A549 (cell line): ENCODE measurements around the gene CCR5AS.

ENCODE experiments used
- ATAC-seq, 2 experiments: fragments of 200-7000 bp in 1 of 2; fragments of >200 bp in 1 of 2; cut with Nextera tagmentation in 1 of 2; cut with Tn5 transposase in 1 of 2; 3 replicates each; pipeline versions ENCODE4 v1.8.0 to v1.9.1; 2018 to 2020; ENCODE audit warnings: mild to moderate bottlenecking in 1 of 2, moderate library complexity in 1 of 2
- CTCF ChIA-PET: fragments of 300-600 bp; sonication (Branson Sonifier 250); formaldehyde crosslinking; extraction: SDS; loops from one replicate; lab custom pipeline; 2021; ENCODE audit warnings: antibody characterized with exemption, inconsistent platforms; lab: Yijun Ruan, JAX
- POLR2A ChIA-PET: fragments of 350-600 bp; formaldehyde crosslinking; extraction: SDS; loops from one replicate; lab custom pipeline; 2021; ENCODE audit warnings: antibody characterized with exemption, inconsistent platforms; lab: Yijun Ruan, JAX
- DNase-seq, 2 experiments: peaks; one replicate each; pipeline versions ENCODE4 v3.0.0 to v3.0.0-alpha.2; 2011 to 2016; ENCODE audit warnings: low read depth in 1 of 2, low spot score in 1 of 2
- FAIRE-seq: peaks from 2 replicates; lab custom pipeline; 2011; peaks lifted over from hg19 to GRCh38; lab: Jason Lieb, UNC
- H3K27ac ChIP-seq, 2 experiments: fragments of >200 bp; sonication (Bioruptor Twin); formaldehyde crosslinking; 3 replicates each; pipeline ENCODE4 v1.5.1; 2016 to 2017
- H3K4me1 ChIP-seq: fragments of >200 bp; sonication (Bioruptor Twin); formaldehyde crosslinking; 3 replicates; pipeline ENCODE4 v1.6.1; 2016
- H3K4me2 ChIP-seq: fragments of >200 bp; sonication (Bioruptor Twin); formaldehyde crosslinking; 3 replicates; pipeline ENCODE4 v1.6.1; 2016
- H3K4me3 ChIP-seq: fragments of >200 bp; sonication (Bioruptor Twin); formaldehyde crosslinking; 3 replicates; pipeline ENCODE4 v1.5.1; 2016
- H3K9me3 ChIP-seq: fragments of >200 bp; sonication (Bioruptor Twin); formaldehyde crosslinking; 3 replicates; pipeline ENCODE4 v1.6.1; 2016
- BHLHE40 ChIP-seq: IDR thresholded peaks from 2 replicates; pipeline ENCODE4 v1.6.1; 2012; ENCODE audit warnings: low read depth, low read length, inconsistent platforms
- CBX8 ChIP-seq: fragments of 200-600 bp; sonication (generic); IDR thresholded peaks from 2 replicates; pipeline ENCODE4 v1.6.1; 2016
- CHD4 ChIP-seq: fragments of 200-600 bp; sonication (generic); IDR thresholded peaks from 2 replicates; pipeline ENCODE4 v1.6.1; 2016; ENCODE audit warnings: antibody characterized with exemption, mild to moderate bottlenecking, borderline replicate concordance
- EHMT2 ChIP-seq: fragments of 200-600 bp; sonication (generic); IDR thresholded peaks from 2 replicates; pipeline ENCODE4 v1.6.1; 2016; ENCODE audit warnings: antibody characterized with exemption, low read depth, mild to moderate bottlenecking, moderate library complexity
- ELK1 ChIP-seq: fragments of 150-350 bp; IDR thresholded peaks from 2 replicates; pipeline ENCODE4 v1.6.1; 2014; ENCODE audit warnings: low read depth, mild to moderate bottlenecking, low read length
- HEYL ChIP-seq: fragments of 250-450 bp; sonication (Bioruptor Pico); IDR thresholded peaks from 2 replicates; pipeline ENCODE4 v1.8.0; 2021; ENCODE audit warnings: mild to moderate bottlenecking, moderate library complexity
- JUNB ChIP-seq: fragments of >200 bp; sonication (Bioruptor Twin); formaldehyde crosslinking; IDR thresholded peaks from 2 replicates; pipeline ENCODE4 v1.6.1; 2016
- MAX ChIP-seq: IDR thresholded peaks from 2 replicates; pipeline ENCODE4 v1.6.1; 2012
- MYC ChIP-seq: IDR thresholded peaks from 2 replicates; pipeline ENCODE4 v1.6.1; 2012; ENCODE audit warnings: mild to moderate bottlenecking, inconsistent platforms, low read length, improper control_type of control experiment, borderline replicate concordance
- NR3C1 ChIP-seq: fragments of >200 bp; sonication (Bioruptor Twin); formaldehyde crosslinking; IDR thresholded peaks from 3 replicates; pipeline ENCODE4 v1.6.1; 2017
- POLR2A ChIP-seq: IDR thresholded peaks from 2 replicates; pipeline ENCODE4 v1.6.1; 2012; ENCODE audit warnings: mild to moderate bottlenecking, low read length
- POLR2AphosphoS2 ChIP-seq: conservative IDR thresholded peaks from 2 replicates; pipeline ENCODE4 v1.6.1; 2012; ENCODE audit warnings: low read length, improper control_type of control experiment, inconsistent platforms
- RCOR1 ChIP-seq: fragments of 150-350 bp; IDR thresholded peaks from 2 replicates; pipeline ENCODE4 v1.6.1; 2014; ENCODE audit warnings: antibody characterized with exemption, low read length, low read depth
- REST ChIP-seq: fragments of 200-600 bp; sonication (generic); IDR thresholded peaks from 2 replicates; pipeline ENCODE4 v1.6.1; 2016; ENCODE audit warnings: antibody characterized with exemption, mild to moderate bottlenecking, moderate library complexity
- RFX5 ChIP-seq: fragments of 450-650 bp; IDR thresholded peaks from 2 replicates; pipeline ENCODE4 v1.7.1; 2014; ENCODE audit warnings: antibody characterized with exemption, mild to moderate bottlenecking, moderate library complexity
- SMC3 ChIP-seq: fragments of >200 bp; sonication (Bioruptor Twin); formaldehyde crosslinking; IDR thresholded peaks from 3 replicates; pipeline ENCODE4 v1.6.1; 2018; ENCODE audit warnings: inconsistent platforms
- SREBF2 ChIP-seq: fragments of 450-650 bp; IDR thresholded peaks from 2 replicates; pipeline ENCODE4 v1.6.1; 2014; ENCODE audit warnings: mild to moderate bottlenecking, moderate library complexity
- TP53 ChIP-seq: fragments of 250-450 bp; sonication (Bioruptor Pico); IDR thresholded peaks from 2 replicates; pipeline ENCODE4 v1.5.0; 2021; ENCODE audit warnings: mild to moderate bottlenecking, moderate library complexity
- ZSCAN20 ChIP-seq: fragments of 250-450 bp; sonication (Bioruptor Pico); IDR thresholded peaks from 2 replicates; pipeline ENCODE4 v1.8.0; 2022; ENCODE audit warnings: mild to moderate bottlenecking, moderate library complexity
- WGBS: methylation state at CpG from one replicate; pipeline ENCODE4 v1.1.6; 2017; ENCODE audit errors: missing lambda C conversion rate; 5-methylcytosine and 5-hydroxymethylcytosine counted together
- TF ChIP-seq, protein P1 (sequence below): fragments of 250-450 bp; sonication (Bioruptor Pico); IDR thresholded peaks from 2 replicates; pipeline ENCODE4 v1.5.0; 2020; ENCODE audit warnings: low read depth, mild to moderate bottlenecking, moderate library complexity

CCR5AS gene

GRCh38 chr3:46399098-46399497 lies 7.8 kb downstream of the CCR5AS start:
- TF ChIP-seq REST (no peak), NR3C1 (no peak), TP53 (CRISPR knock-in tag) (no peak), HEYL (CRISPR knock-in tag) (no peak), EHMT2 (no peak), BHLHE40 (no peak), CBX8 (no peak), JUNB (no peak), MYC (no peak), SREBF2 (no peak), POLR2A (no peak), SMC3 (no peak), CHD4 (no peak), MAX (no peak), RCOR1 (no peak)
- ATAC-seq = no peak
- no peak for FAIRE-seq
- no peak for DNase-seq
- CTCF ChIA-PET = interaction anchor here (0.6 to 1.0 kb wide), 2 partner anchors 21 to 1367 kb away, joined by 3 read pairs; no protein-coding TSS in a partner anchor
- no peak overlapping the region for H3K4me3 ChIP-seq
- POLR2A ChIA-PET = no interaction called here
- no peaks in the 10 kb centered on the region for H3K9me3 ChIP-seq
- no peaks in the 10 kb centered on the region for H3K4me1 ChIP-seq
- WGBS = 86% methylated on average over 2 of the region's 2 CpGs
- no peak overlapping the region for H3K4me2 ChIP-seq
- no peak overlapping the region for H3K27ac ChIP-seq

DNA sequence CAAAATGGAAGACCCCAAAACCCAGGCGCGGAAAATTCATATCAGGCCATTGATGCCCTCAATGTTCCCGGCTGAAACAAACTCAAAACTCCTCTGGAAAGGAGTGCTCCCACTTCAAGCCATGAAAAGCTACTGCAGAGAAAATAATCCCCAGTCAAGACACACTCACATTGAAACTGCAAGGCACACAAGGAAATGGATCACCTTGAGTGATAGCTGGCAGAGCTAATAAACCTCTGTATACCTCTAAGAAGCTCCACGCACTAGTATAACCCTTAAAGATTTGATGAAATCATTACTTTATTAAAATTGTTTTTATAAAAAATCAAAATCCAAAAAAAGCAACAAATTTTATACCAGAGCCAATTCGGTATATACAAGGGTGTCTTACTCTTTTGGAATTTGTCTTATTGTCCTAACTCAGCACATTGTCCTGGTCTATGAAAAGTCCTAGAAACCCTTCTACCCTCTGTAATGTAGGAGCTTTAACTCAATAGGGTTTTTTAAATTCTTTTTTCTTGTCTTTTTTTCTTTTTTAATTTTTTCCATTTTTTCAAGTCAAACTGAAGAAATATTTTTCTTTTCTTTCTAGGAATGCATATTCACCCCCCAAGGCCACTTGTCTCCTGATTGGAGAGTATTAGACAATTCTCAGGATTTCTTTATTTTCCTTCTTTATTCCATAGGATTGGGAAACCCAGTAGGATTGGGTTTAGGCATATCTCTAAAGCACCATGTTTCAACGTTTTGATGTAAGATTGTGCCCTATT lies 8.5 kb downstream of the CCR5AS start:
- CTCF ChIA-PET = interaction anchor here (0.6 to 1.2 kb wide), 3 partner anchors 26 to 1366 kb away, joined by 3 read pairs; no protein-coding TSS in a partner anchor
- TF ChIP-seq ELK1 (no peak), RFX5 (no peak), POLR2AphosphoS2 (no peak), ZSCAN20 (CRISPR knock-in tag) (no peak)
- TF ChIP-seq, protein P1, sequence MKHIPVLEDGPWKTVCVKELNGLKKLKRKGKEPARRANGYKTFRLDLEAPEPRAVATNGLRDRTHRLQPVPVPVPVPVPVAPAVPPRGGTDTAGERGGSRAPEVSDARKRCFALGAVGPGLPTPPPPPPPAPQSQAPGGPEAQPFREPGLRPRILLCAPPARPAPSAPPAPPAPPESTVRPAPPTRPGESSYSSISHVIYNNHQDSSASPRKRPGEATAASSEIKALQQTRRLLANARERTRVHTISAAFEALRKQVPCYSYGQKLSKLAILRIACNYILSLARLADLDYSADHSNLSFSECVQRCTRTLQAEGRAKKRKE (CRISPR knock-in tag) = no peak
- TF ChIP-seq, all 56 proteins: peak for 0

More for the DNA sequence above, 8.5 kb downstream of the CCR5AS start:
- no peak overlapping the region for H3K27ac ChIP-seq
- DNase-seq (no peak), ATAC-seq (no peak), FAIRE-seq (no peak)
- POLR2A ChIA-PET = no interaction called here
- H3K9me3 ChIP-seq = no peaks in the 10 kb centered on the region
- WGBS = 53% methylated on average over 6 of the region's 6 CpGs
- no peak overlapping the region for H3K4me3 ChIP-seq
- H3K4me2 ChIP-seq = no peak overlapping the region
- H3K4me1 ChIP-seq = no peaks in the 10 kb centered on the region
